NCI-H82 treated with DMSO at 0.1 percent for 48 hours (cell line): ENCODE data around the gene ROR1.

Source experiments
- DNase-seq: peaks from one replicate; lab custom pipeline; 2025; ENCODE audit not compliant: unreplicated experiment; lab: John Stamatoyannopoulos, UW

The ROR1 gene

GRCh38 chr1:63773815-63774616 is at the start of gene ROR1:
Gene ROR1 (plus strand): TSS chr1:63774017.
- peak; percentile 70 for DNase-seq

GRCh38 chr1:63724375-63724899 is 49.4 kb upstream of the ROR1 start:
- DNase-seq, result no peak

GRCh38 chr1:63728611-63729226 is 45.1 kb upstream of the ROR1 start:
- DNase-seq, result no peak

- no peak for DNase-seq
These were observed 44.6 kb upstream of the ROR1 start for GRCh38 chr1:63729227-63729620.

DNA sequence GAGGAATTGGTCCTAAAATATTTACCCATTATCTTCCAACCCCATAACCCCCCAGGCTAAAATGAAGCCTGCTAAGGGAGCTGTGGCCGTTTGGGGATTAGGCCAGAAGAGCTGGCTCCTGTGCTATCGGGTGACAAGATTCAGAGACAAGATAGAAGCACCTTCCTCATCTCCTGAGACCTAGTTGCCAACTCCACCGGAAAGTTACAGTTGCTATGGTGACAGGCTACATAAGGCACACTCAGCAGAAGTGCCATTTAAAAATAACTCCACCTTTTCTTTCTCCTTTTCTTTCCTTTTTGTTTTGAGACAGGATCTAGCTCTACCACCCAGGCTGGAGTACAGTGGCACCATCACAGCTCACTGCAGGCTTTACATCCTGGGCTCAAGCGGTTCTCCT is 43.6 kb upstream of the ROR1 start:
- DNase-seq, result no peak

DNA sequence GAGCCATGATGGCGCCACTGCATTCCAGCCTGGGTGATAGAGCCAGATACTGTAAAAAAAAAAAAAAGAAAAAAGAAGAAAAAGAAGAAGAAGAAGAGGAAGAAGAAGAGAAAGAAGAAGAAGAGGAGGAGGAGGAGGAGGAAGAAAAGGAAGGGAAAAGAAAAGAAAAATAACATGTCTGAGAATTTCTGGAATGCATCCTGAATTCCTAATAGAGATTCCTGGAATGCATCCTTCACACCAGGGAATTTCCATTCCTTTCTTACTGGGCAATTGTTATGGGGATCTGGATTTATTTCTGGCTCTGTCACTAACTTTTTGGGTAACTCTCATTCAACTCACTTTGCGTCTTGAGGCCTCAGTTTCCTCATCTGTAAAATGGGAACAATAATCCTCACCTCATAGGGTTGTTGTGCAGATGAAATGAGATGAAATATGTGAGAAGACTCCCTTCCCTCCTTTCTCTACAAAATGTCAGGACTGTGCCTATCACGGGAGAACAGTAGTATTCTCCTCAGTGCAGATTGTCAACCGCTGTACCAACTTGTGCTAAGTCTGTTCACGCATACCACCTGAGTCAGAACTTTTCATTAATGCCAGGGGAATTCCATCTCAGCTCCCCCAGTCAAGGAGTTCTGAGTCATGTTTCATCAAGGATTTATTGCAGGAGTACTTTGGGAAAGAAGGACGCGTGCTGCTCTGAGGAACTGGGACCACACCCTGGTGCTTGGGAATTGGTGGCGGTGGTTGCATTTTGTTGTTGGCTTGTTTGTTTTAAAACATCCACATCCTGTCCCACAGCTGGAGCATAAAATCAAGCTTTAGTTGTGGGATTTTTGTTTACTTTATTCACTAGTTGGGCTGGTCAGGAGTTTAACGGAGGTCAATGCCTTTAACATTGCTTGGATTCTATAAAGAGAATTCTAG is 42.4 kb upstream of the ROR1 start:
- DNase-seq, result no peak

DNA sequence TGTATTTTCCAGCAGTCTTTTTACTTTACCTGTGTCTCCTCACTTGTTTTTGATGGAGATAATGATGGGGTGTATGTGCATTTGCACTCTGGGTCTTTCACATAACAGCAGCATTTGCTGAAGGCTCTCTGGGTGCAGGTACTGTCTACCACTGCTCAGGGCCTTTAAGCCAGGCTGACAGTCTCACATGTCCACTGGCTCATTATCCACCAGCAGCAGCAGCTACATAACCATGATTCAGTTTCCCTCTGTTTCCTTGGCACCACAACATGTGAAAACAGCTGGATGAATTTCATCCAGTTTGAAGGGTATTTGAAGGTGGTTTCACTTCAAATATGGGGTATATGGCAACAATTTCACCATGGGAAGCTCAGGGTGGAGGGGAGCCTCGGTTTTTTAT is 41.2 kb upstream of the ROR1 start:
- DNase-seq, result no peak

DNA sequence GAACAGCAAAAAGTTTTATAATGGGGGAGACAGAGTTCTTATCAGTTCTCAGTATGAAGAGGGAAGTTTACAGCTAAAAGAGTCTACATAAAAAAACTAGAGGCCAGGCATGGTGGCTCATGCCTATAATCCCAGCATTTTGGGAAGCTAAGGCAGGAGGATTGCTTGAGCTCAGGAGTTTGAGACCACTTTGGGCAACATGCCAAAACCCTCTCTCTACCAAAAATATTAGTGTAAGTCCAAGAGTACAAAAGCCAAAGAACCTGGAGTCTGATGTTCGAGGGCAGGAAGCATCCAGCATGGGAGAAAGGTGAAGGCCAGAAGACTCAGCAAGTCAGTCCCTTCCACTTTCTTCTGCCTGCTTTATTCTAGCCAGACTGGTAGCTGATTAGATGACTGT is 35.0 kb upstream of the ROR1 start:
- no peak for DNase-seq

DNA sequence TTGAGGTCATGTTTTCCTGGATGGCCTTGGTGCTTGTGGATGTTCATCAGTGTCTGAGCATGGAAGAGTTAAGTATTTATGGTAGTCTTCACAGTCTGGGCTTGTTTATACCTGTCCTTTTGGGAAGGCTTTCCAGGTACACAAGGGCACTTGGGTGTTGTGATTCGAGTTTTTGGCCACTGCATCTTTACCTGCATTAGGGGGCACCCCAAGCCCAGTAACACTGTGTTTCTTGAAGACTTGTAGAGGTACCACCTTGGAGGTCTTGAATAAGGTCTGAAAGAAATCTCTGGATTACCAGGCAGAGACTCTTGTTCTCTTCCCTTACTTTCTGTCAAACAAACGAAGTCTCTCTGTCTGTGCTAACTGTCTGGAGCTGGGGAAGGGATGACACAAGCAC is 34.4 kb upstream of the ROR1 start:
- DNase-seq, result no peak

GRCh38 chr1:63740432-63740831 is 33.4 kb upstream of the ROR1 start:
- no peak for DNase-seq

- DNase-seq, result no peak
These were observed 31.3 kb upstream of the ROR1 start for GRCh38 chr1:63742526-63742925.

DNA sequence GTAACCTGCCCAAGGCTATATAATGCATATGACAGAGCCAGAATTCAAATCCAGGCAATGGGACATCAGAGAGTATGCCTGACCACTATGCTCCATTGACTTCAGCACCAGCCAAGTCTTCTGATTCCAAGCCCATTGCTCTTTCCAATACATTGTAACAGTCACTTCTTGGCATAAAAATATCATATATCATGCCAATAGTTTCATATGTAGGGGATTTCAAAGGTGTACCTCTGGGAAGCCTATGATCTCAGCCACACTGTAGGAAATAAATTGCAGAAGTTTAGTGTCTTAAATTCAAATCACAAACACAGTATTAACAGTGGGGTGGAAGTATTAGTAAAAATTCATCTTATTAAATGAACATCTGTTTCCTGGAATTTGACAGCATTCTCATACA is 30.0 kb upstream of the ROR1 start:
- no peak for DNase-seq

GRCh38 chr1:63746129-63746864 is 27.5 kb upstream of the ROR1 start:
- no peak for DNase-seq

DNA sequence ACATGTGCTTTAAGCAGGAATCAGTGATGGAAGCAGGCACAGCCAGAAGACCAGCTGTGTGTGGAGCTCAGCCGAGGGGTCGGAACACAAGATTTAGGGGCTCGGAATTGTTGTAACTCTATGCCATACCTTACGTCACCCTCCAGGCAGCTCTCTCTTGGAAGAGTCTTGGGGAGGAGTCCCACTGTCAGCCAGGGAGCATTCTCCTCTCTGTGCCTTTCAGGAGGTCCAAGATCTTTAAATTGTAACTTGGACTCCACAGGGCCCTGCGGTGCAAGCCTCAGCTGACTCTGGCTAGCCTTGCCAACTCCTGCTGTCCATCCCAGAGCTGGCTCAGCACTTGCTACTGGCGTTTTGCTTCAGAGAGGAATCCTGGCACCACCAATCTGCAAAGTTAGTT is 26.4 kb upstream of the ROR1 start:
- no peak for DNase-seq

DNA sequence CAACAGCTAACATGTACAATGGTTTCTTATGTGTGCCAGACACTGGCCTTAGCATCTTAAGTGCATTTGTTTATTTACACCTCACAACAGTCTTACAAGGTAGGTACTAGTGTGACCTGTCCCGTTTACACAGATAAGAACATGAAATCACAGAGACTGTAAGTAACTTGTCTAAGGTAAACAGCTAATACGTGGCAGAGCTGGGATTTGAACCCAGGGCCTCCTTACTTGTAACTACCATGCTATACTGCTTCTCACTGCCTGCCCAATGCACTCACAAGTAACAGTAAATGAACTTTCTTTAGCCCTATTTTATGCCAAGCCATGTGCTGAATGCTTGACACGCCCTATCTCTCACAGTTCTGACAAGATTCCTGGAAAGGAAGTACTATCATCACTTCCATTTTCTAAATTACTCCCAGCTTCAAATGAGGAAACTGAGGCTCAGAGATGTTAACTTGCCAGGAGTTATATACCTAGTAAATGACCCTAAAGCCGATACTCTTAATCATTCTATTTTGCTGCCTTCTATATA is 25.7 kb upstream of the ROR1 start:
- no peak for DNase-seq

GRCh38 chr1:63748641-63749040 is 25.2 kb upstream of the ROR1 start:
- no peak for DNase-seq

GRCh38 chr1:63750721-63751120 is 23.1 kb upstream of the ROR1 start:
- DNase-seq, result no peak

- DNase-seq, result no peak
These were observed 21.6 kb upstream of the ROR1 start for GRCh38 chr1:63752176-63752575.

GRCh38 chr1:63753591-63753990 is 20.2 kb upstream of the ROR1 start:
- DNase-seq, result no peak

DNA sequence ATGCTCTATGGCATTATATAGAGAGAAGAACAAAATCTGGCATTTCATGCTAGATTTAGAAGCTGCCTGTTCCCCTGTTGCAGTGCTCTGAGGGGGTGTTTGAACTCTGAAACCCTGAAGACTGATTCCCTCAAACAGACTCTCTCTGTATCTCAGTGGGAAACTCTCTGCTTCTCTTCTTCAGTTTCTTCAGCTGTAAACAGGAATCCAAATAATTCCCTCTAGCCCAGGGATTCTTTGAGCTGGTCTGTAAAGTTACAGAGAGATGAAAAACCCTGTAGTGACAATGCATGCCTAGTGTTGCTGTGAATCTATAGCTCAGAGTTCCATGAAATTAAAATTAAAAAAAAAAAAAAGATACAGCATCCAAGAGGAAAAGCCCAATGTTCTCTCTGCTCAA is 17.0 kb upstream of the ROR1 start:
- DNase-seq, result no peak

- no peak for DNase-seq
These were observed 16.5 kb upstream of the ROR1 start for GRCh38 chr1:63757334-63757733.
